ENCODE results near the gene STAT4.

- TF ChIP-seq CTCF (IDR thresholded peaks at IDR 0.05; ENCODE audit: insufficient read depth, low read length, poor library complexity, severe bottlenecking) (no peak), EZH2phosphoT487 (conservative IDR thresholded peaks at IDR 0.05; ENCODE audit: low read length) (no peak)
Measured at GRCh38 chr2:190997526-190998113, 153.2 kb downstream of the STAT4 start.
